Smooth muscle cell of the coronary artery (primary cell): ENCODE measurements around the gene SCN4B. TPM values are rescaled to one million over a fixed set of nuclear protein-coding genes. Genes with fewer than 3 reads are reported as not detected.

ENCODE experiments used
- total RNA-seq: library from RNA; depleted of rRNA; stranded (reverse); fragments of >200 nt; gene quantifications from 2 replicates; pipeline ENCODE4 v1.2.3, GENCODE V29; 2014; ENCODE audit warnings: low replicate concordance

Gene SCN4B
- not detected in 2 replicates for total RNA-seq

GRCh38 chr11:118152552-118153471 is at the start of gene SCN4B:
Gene SCN4B, minus strand, starts transcription at chr11:118152823. Its CDS starts 150 bp downstream, at chr11:118152673.

GRCh38 chr11:118175993-118176777 is 23.6 kb upstream of the SCN4B start, which contains the start of gene SCN2B:
Gene SCN2B, minus strand, starts transcription at chr11:118176639. Its CDS starts 208 bp downstream, at chr11:118176431.

GRCh38 chr11:118086913-118087768 is 65.5 kb downstream of the SCN4B start, which contains the start of gene SMIM35:
Gene SMIM35, minus strand, starts transcription at chr11:118086963. Its CDS starts 206 bp downstream, at chr11:118086757.

Other genes with a start within 250 kb of the SCN4B start
- not detected in 2 replicates for gene TMPRSS13, start 223.4 kb downstream of the SCN4B start, total RNA-seq
- gene IL10RA, start 166.4 kb downstream of the SCN4B start, total RNA-seq, result 0.08 TPM in 1 of 2 replicates, not detected in the other
- not detected in 2 replicates for gene TMPRSS4, start 75.7 kb downstream of the SCN4B start, total RNA-seq
- gene SMIM35, start 65.9 kb downstream of the SCN4B start, total RNA-seq, result not detected in 2 replicates
- gene SCN2B, start 23.8 kb upstream of the SCN4B start, total RNA-seq, result not detected in 2 replicates
- not detected in 2 replicates for gene JAML, start 72.2 kb upstream of the SCN4B start, total RNA-seq
- gene MPZL3, start 99.5 kb upstream of the SCN4B start, total RNA-seq, result 0.12 and 1.1 TPM in 2 replicates
- gene MPZL2, start 111.5 kb upstream of the SCN4B start, total RNA-seq, result 0.08 and 0.94 TPM in 2 replicates
- gene CD3E, start 151.9 kb upstream of the SCN4B start, total RNA-seq, result not detected in 2 replicates
- not detected in 2 replicates for gene CD3D, start 189.9 kb upstream of the SCN4B start, total RNA-seq
- gene CD3G, start 191.5 kb upstream of the SCN4B start, total RNA-seq, result not detected in 2 replicates
- 13.3 and 26.5 TPM in 2 replicates for gene UBE4A, start 206.8 kb upstream of the SCN4B start, total RNA-seq
- 126 and 165 TPM in 2 replicates for gene ATP5MG, start 248.8 kb upstream of the SCN4B start, total RNA-seq